ENCODE results near the gene ZYX.
"Not testable (repeated sequence)": the region's sequence is repeated elsewhere in the genome, so short reads cannot be mapped to it uniquely, and the experiment has no call there.

Gene ZYX

GRCh38 chr7:143411976-143412708 lies 31.0 kb downstream of the ZYX start:
- Histone ChIP-seq H2BK15ac (ENCODE audit: low read length) (no peak overlapping the region), H2BK12ac (ENCODE audit: low read length) (no peak overlapping the region), H2AFZ (ENCODE audit: low read length) (no peak overlapping the region), H3K4me1 (ENCODE audit: control insufficient read depth in 2 of 2, insufficient read depth in 1 of 2, low read depth in 1 of 2, low read length in 2 of 2) (peaks cover 7 to 9% of the 10 kb centered on the region in 2 donors), H3K9me3 (replicated peaks in 1 of 2; ENCODE audit: control insufficient read depth in 2 of 2, insufficient read depth in 1 of 2, low read depth in 1 of 2, low read length in 2 of 2) (no peaks in the 10 kb centered on the region), H3K79me1 (ENCODE audit: low read depth, low read length) (no peaks in the 10 kb centered on the region), H2BK120ac (ENCODE audit: low read depth, low read length) (no peak overlapping the region), H3K18ac (ENCODE audit: low read length) (no peak overlapping the region), H2BK5ac (ENCODE audit: low read length) (no peak overlapping the region), H3K27me3 (ENCODE audit: control insufficient read depth in 3 of 3, insufficient read depth in 3 of 3, low read depth in 1 of 3, low read length in 3 of 3) (peaks cover 0 to 11% (median 0%) of the 10 kb centered on the region in 3 experiments), H3K9ac (ENCODE audit: low read depth, low read length, poor library complexity) (no peak overlapping the region), H3K4me2 (ENCODE audit: insufficient read depth, low read length, poor library complexity, severe bottlenecking) (no peak overlapping the region), H3K4ac (ENCODE audit: low read length) (no peak overlapping the region), H4K91ac (ENCODE audit: low read depth, low read length, poor library complexity) (no peak overlapping the region), H3K4me3 (ENCODE audit: low read length in 2 of 2) (no peak overlapping the region), H2AK5ac (ENCODE audit: low read depth, low read length) (no peak overlapping the region), H3K27ac (replicated peaks; ENCODE audit: low read length) (no peak overlapping the region), H3K36me3 (replicated peaks in 1 of 2; ENCODE audit: control insufficient read depth in 2 of 2, insufficient read depth in 2 of 2, low read length in 2 of 2) (no peaks in the 10 kb centered on the region), H3K23ac (ENCODE audit: low read depth, low read length, poor library complexity) (no peak overlapping the region), H4K8ac (ENCODE audit: low read depth, low read length) (no peak overlapping the region), H3K14ac (ENCODE audit: low read length) (no peak overlapping the region)
- no peak for DNase-seq (ENCODE audit: low spot score)
- WGBS, 2 donors (ENCODE audit: extremely low coverage in 2 of 2, insufficient read length in 2 of 2, insufficient replicate concordance in 1 of 2), result no CpG with 5 or more reads among the region's 5 CpGs

GRCh38 chr7:143413123-143413522 lies 32.0 kb downstream of the ZYX start:
- WGBS, 2 donors (ENCODE audit: extremely low coverage in 2 of 2, insufficient read length in 2 of 2, insufficient replicate concordance in 1 of 2), result no CpG with 5 or more reads among the region's 8 CpGs
- H2BK120ac ChIP-seq (ENCODE audit: low read depth, low read length), result no peak overlapping the region
- H3K9ac ChIP-seq (ENCODE audit: low read depth, low read length, poor library complexity), result no peak overlapping the region
- no peak overlapping the region for H2BK12ac ChIP-seq (ENCODE audit: low read length)
- no peak overlapping the region for H2BK15ac ChIP-seq (ENCODE audit: low read length)
- no peak overlapping the region for H2BK5ac ChIP-seq (ENCODE audit: low read length)
- H3K36me3 ChIP-seq (replicated peaks in 1 of 2; ENCODE audit: control insufficient read depth in 2 of 2, insufficient read depth in 2 of 2, low read length in 2 of 2), result no peaks in the 10 kb centered on the region
- DNase-seq (ENCODE audit: low spot score), result no peak
- no peak overlapping the region for H3K4ac ChIP-seq (ENCODE audit: low read length)
- no peak overlapping the region for H3K4me2 ChIP-seq (ENCODE audit: insufficient read depth, low read length, poor library complexity, severe bottlenecking)
- H2AK5ac ChIP-seq (ENCODE audit: low read depth, low read length), result no peak overlapping the region
- H2AFZ ChIP-seq (ENCODE audit: low read length), result no peak overlapping the region
- no peak overlapping the region for H3K14ac ChIP-seq (ENCODE audit: low read length)
- no peak overlapping the region for H3K23ac ChIP-seq (ENCODE audit: low read depth, low read length, poor library complexity)
- no peak overlapping the region for H3K4me3 ChIP-seq (ENCODE audit: low read length in 2 of 2)
- H3K27me3 ChIP-seq (ENCODE audit: control insufficient read depth in 3 of 3, insufficient read depth in 3 of 3, low read depth in 1 of 3, low read length in 3 of 3), result peaks cover 0 to 8% (median 0%) of the 10 kb centered on the region in 3 experiments
- H3K79me1 ChIP-seq (ENCODE audit: low read depth, low read length), result no peaks in the 10 kb centered on the region
- H3K9me3 ChIP-seq (replicated peaks in 1 of 2; ENCODE audit: control insufficient read depth in 2 of 2, insufficient read depth in 1 of 2, low read depth in 1 of 2, low read length in 2 of 2), result no peaks in the 10 kb centered on the region
- no peak overlapping the region for H4K91ac ChIP-seq (ENCODE audit: low read depth, low read length, poor library complexity)
- peaks cover 5 to 6% of the 10 kb centered on the region in 2 donors for H3K4me1 ChIP-seq (ENCODE audit: control insufficient read depth in 2 of 2, insufficient read depth in 1 of 2, low read depth in 1 of 2, low read length in 2 of 2)
- no peak overlapping the region for H4K8ac ChIP-seq (ENCODE audit: low read depth, low read length)
- H3K18ac ChIP-seq (ENCODE audit: low read length), result no peak overlapping the region
- no peak overlapping the region for H3K27ac ChIP-seq (replicated peaks; ENCODE audit: low read length)

GRCh38 chr7:143415209-143415608 lies 34.1 kb downstream of the ZYX start:
- not testable (repeated sequence) for H3K23ac ChIP-seq (ENCODE audit: low read depth, low read length, poor library complexity); H2BK120ac ChIP-seq (ENCODE audit: low read depth, low read length); H3K9ac ChIP-seq (ENCODE audit: low read depth, low read length, poor library complexity); H3K4ac ChIP-seq (ENCODE audit: low read length); H3K27me3 ChIP-seq (ENCODE audit: control insufficient read depth in 3 of 3, insufficient read depth in 3 of 3, low read depth in 1 of 3, low read length in 3 of 3); DNase-seq (ENCODE audit: low spot score); H3K27ac ChIP-seq (replicated peaks; ENCODE audit: low read length); H2AK5ac ChIP-seq (ENCODE audit: low read depth, low read length); H3K36me3 ChIP-seq (replicated peaks in 1 of 2; ENCODE audit: control insufficient read depth in 2 of 2, insufficient read depth in 2 of 2, low read length in 2 of 2); H3K4me2 ChIP-seq (ENCODE audit: insufficient read depth, low read length, poor library complexity, severe bottlenecking); H3K4me3 ChIP-seq (ENCODE audit: low read length in 2 of 2); H3K9me3 ChIP-seq (replicated peaks in 1 of 2; ENCODE audit: control insufficient read depth in 2 of 2, insufficient read depth in 1 of 2, low read depth in 1 of 2, low read length in 2 of 2); H2BK15ac ChIP-seq (ENCODE audit: low read length); H2BK12ac ChIP-seq (ENCODE audit: low read length); H4K8ac ChIP-seq (ENCODE audit: low read depth, low read length); H3K14ac ChIP-seq (ENCODE audit: low read length); H4K91ac ChIP-seq (ENCODE audit: low read depth, low read length, poor library complexity); H2BK5ac ChIP-seq (ENCODE audit: low read length); H3K79me1 ChIP-seq (ENCODE audit: low read depth, low read length); H2AFZ ChIP-seq (ENCODE audit: low read length); H3K18ac ChIP-seq (ENCODE audit: low read length); H3K4me1 ChIP-seq (ENCODE audit: control insufficient read depth in 2 of 2, insufficient read depth in 1 of 2, low read depth in 1 of 2, low read length in 2 of 2)
- WGBS, 2 donors (ENCODE audit: extremely low coverage in 2 of 2, insufficient read length in 2 of 2, insufficient replicate concordance in 1 of 2), result no CpG with 5 or more reads among the region's 7 CpGs

- 100% methylated on average over 1 of the region's 8 CpGs for WGBS, 2 donors (ENCODE audit: extremely low coverage in 2 of 2, insufficient read length in 2 of 2, insufficient replicate concordance in 1 of 2)
- H3K14ac ChIP-seq (ENCODE audit: low read length), result no peak overlapping the region
- DNase-seq (ENCODE audit: low spot score), result no peak
- no peak overlapping the region for H2BK5ac ChIP-seq (ENCODE audit: low read length)
- H3K9ac ChIP-seq (ENCODE audit: low read depth, low read length, poor library complexity), result no peak overlapping the region
- H2AFZ ChIP-seq (ENCODE audit: low read length), result no peak overlapping the region
- H3K18ac ChIP-seq (ENCODE audit: low read length), result no peak overlapping the region
- H3K36me3 ChIP-seq (replicated peaks in 1 of 2; ENCODE audit: control insufficient read depth in 2 of 2, insufficient read depth in 2 of 2, low read length in 2 of 2), result no peaks in the 10 kb centered on the region
- no peak overlapping the region for H2AK5ac ChIP-seq (ENCODE audit: low read depth, low read length)
- no peak overlapping the region for H4K8ac ChIP-seq (ENCODE audit: low read depth, low read length)
- H3K9me3 ChIP-seq (replicated peaks in 1 of 2; ENCODE audit: control insufficient read depth in 2 of 2, insufficient read depth in 1 of 2, low read depth in 1 of 2, low read length in 2 of 2), result no peaks in the 10 kb centered on the region
- H2BK120ac ChIP-seq (ENCODE audit: low read depth, low read length), result no peak overlapping the region
- no peak overlapping the region for H3K27ac ChIP-seq (replicated peaks; ENCODE audit: low read length)
- no peak overlapping the region for H2BK15ac ChIP-seq (ENCODE audit: low read length)
- H4K91ac ChIP-seq (ENCODE audit: low read depth, low read length, poor library complexity), result no peak overlapping the region
- no peak overlapping the region for H3K4ac ChIP-seq (ENCODE audit: low read length)
- H2BK12ac ChIP-seq (ENCODE audit: low read length), result no peak overlapping the region
- H3K4me2 ChIP-seq (ENCODE audit: insufficient read depth, low read length, poor library complexity, severe bottlenecking), result no peak overlapping the region
- no peaks in the 10 kb centered on the region for H3K79me1 ChIP-seq (ENCODE audit: low read depth, low read length)
- H3K4me1 ChIP-seq (ENCODE audit: control insufficient read depth in 2 of 2, insufficient read depth in 1 of 2, low read depth in 1 of 2, low read length in 2 of 2), result no peaks in the 10 kb centered on the region
- H3K23ac ChIP-seq (ENCODE audit: low read depth, low read length, poor library complexity), result no peak overlapping the region
- H3K4me3 ChIP-seq (ENCODE audit: low read length in 2 of 2), result no peak overlapping the region
- peaks cover 0 to 6% (median 0%) of the 10 kb centered on the region in 3 experiments for H3K27me3 ChIP-seq (ENCODE audit: control insufficient read depth in 3 of 3, insufficient read depth in 3 of 3, low read depth in 1 of 3, low read length in 3 of 3)
These were observed 34.7 kb downstream of the ZYX start for GRCh38 chr7:143415742-143416397.

Data from neuronal stem cell (in vitro differentiated cells).